HepG2 (cell line): Measurements from ENCODE around the gene FGD5. TPM values are rescaled to one million over a fixed set of nuclear protein-coding genes. Genes with fewer than 3 reads are reported as not detected.

Experiments
- ATF7-NPFF ChIP-seq: sonication (generic); formaldehyde crosslinking; IDR thresholded peaks from 2 replicates; pipeline ENCODE4 v1.8.1; 2023; ENCODE audit warnings: mild to moderate bottlenecking, low read depth, missing genetic modification reagents, moderate library complexity
- HMGXB4 ChIP-seq, 2 experiments: sonication (generic) in 1 of 2; formaldehyde crosslinking in 1 of 2; IDR thresholded peaks; 2 replicates each; pipeline versions ENCODE4 v1.4.0 to v1.6.1; 2018 to 2020; ENCODE audit warnings: missing genetic modification reagents in 2 of 2, borderline replicate concordance in 1 of 2, low read depth in 1 of 2, mild to moderate bottlenecking in 1 of 2, missing biosample characterization in 1 of 2
- HNF1B ChIP-seq: sonication (generic); formaldehyde crosslinking; IDR thresholded peaks from 2 replicates; pipeline ENCODE4 v1.5.1; 2020; ENCODE audit warnings: mild to moderate bottlenecking, moderate library complexity, missing genetic modification reagents
- HOXA3 ChIP-seq: sonication (generic); formaldehyde crosslinking; IDR thresholded peaks from 2 replicates; pipeline ENCODE4 v1.5.0; 2020; ENCODE audit warnings: missing genetic modification reagents
- IRF2 ChIP-seq: IDR thresholded peaks from 2 replicates; pipeline ENCODE4 v1.6.1; 2018; ENCODE audit warnings: missing genetic modification reagents, missing compliant biosample characterization
- MLX ChIP-seq: IDR thresholded peaks from 2 replicates; pipeline ENCODE4 v1.6.1; 2016
- MXD3 ChIP-seq: IDR thresholded peaks from 2 replicates; pipeline ENCODE4 v1.6.1; 2016; ENCODE audit warnings: mild to moderate bottlenecking, missing biosample characterization, missing genetic modification reagents
- NCOA2 ChIP-seq: sonication (generic); formaldehyde crosslinking; IDR thresholded peaks from 2 replicates; pipeline ENCODE4 v1.8.0; 2022; ENCODE audit warnings: inconsistent platforms
- PATZ1 ChIP-seq: sonication (generic); formaldehyde crosslinking; IDR thresholded peaks from 2 replicates; pipeline ENCODE4 v1.4.0; 2020; ENCODE audit warnings: missing genetic modification reagents
- RORA ChIP-seq: sonication (generic); formaldehyde crosslinking; IDR thresholded peaks from 2 replicates; pipeline ENCODE4 v1.5.0; 2020; ENCODE audit warnings: mild to moderate bottlenecking, missing genetic modification reagents, moderate library complexity
- SMC3 ChIP-seq: IDR thresholded peaks from 2 replicates; pipeline ENCODE4 v1.6.1; 2011; ENCODE audit warnings: low read length, improper control_type of control experiment
- SOX5 ChIP-seq: IDR thresholded peaks from 2 replicates; pipeline ENCODE4 v1.6.1; 2016; ENCODE audit warnings: borderline replicate concordance
- TEAD3 ChIP-seq: optimal IDR thresholded peaks from 2 replicates; pipeline ENCODE3; 2016; ENCODE audit warnings: borderline replicate concordance
- THAP11 ChIP-seq: IDR thresholded peaks from 2 replicates; pipeline ENCODE4 v1.6.1; 2016; ENCODE audit warnings: missing biosample characterization, missing genetic modification reagents
- YY1 ChIP-seq: IDR thresholded peaks from 2 replicates; pipeline ENCODE4 v1.6.1; 2011; ENCODE audit warnings: low read length, low read depth, moderate library complexity, mild to moderate bottlenecking; ENCODE audit not compliant: insufficient read depth, insufficient replicate concordance
- ZNF124 ChIP-seq: sonication (generic); formaldehyde crosslinking; IDR thresholded peaks from 2 replicates; pipeline ENCODE4 v1.4.0; 2020; ENCODE audit warnings: missing genetic modification reagents
- ZNF274 ChIP-seq: sonication (generic); formaldehyde crosslinking; IDR thresholded peaks from 2 replicates; pipeline ENCODE4 v1.5.1; 2020; ENCODE audit warnings: mild to moderate bottlenecking, missing genetic modification reagents
- ZNF580 ChIP-seq: IDR thresholded peaks from 2 replicates; pipeline ENCODE4 v1.6.1; 2016; ENCODE audit warnings: low read depth, borderline replicate concordance
- ZNF652 ChIP-seq: IDR thresholded peaks from 2 replicates; pipeline ENCODE4 v1.6.1; 2016; ENCODE audit warnings: low read depth, borderline replicate concordance
- ZNF704 ChIP-seq: sonication (generic); formaldehyde crosslinking; IDR thresholded peaks from 2 replicates; pipeline ENCODE4 v1.8.1; 2023; ENCODE audit warnings: mild to moderate bottlenecking, inconsistent platforms, moderate library complexity, missing genetic modification reagents, borderline replicate concordance
- polyA plus RNA-seq, 8 experiments: library from polyadenylated mRNA; depleted of rRNA in 3 of 8; stranded (reverse) in 7 of 8; unstranded in 1 of 8; fragments of >200 nt; fragmentation: Illumina TruSeq in 4 of 8; extraction: Trizol in 4 of 8; gene quantifications; 2 replicates each; pipeline versions ENCODE4 v1.2.1 to v1.2.3, GENCODE V29; 2011 to 2016; ENCODE audit warnings: low read depth in 4 of 8, missing spikeins in 1 of 8, mixed read lengths in 1 of 8; ENCODE audit not compliant: insufficient read depth in 1 of 8
- total RNA-seq, 5 experiments: library from RNA; depleted of rRNA; stranded (reverse); fragments of >200 nt; fragmentation: Illumina TruSeq; extraction: Trizol; gene quantifications; 2 replicates each; pipeline ENCODE4 v1.2.3, GENCODE V29; 2016; ENCODE audit warnings: low read depth in 1 of 5

Gene FGD5
- total and polyA plus RNA-seq, 2 of the 13 experiments (the other 11 are each of a cell fraction or from before 2014, with no cell fraction given), result 0.17 TPM; not detected in 1

- TF ChIP-seq HMGXB4 (CRISPR knock-in tag; IDR thresholded peaks at IDR 0.05; ENCODE audit: borderline replicate concordance in 1 of 2, low read depth in 1 of 2) (peak in 1 of 2 experiments; percentile 82; a peak in 2 of 4 replicates), NCOA2 (CRISPR knock-in tag) (0 out of 2 replicates have a peak, but pooled peaks have one; percentile 19), RORA (no peak), ATF7-NPFF (CRISPR knock-in tag) (no peak), MLX (CRISPR knock-in tag) (0 out of 2 replicates have a peak, but pooled peaks have one; percentile 30), ZNF124 (peak; percentile 69; the same call in 1 of the 2 replicates), THAP11 (CRISPR knock-in tag) (0 out of 2 replicates have a peak, but pooled peaks have one; percentile 32), ZNF704 (CRISPR knock-in tag) (0 out of 2 replicates have a peak, but pooled peaks have one; percentile 35), MXD3 (CRISPR knock-in tag) (peak; percentile 59; the same call in 1 of the 2 replicates), PATZ1 (peak; percentile 32; the same call in 1 of the 2 replicates), IRF2 (peak; percentile 51; the same call in 1 of the 2 replicates), TEAD3 (CRISPR knock-in tag) (peak; percentile 75), SOX5 (CRISPR knock-in tag) (peak; percentile 36; the same call in 1 of the 2 replicates), ZNF274 (CRISPR knock-in tag) (peak; percentile 24; the same call in 1 of the 2 replicates), ZNF652 (CRISPR knock-in tag) (no peak), HNF1B (CRISPR knock-in tag) (0 out of 2 replicates have a peak, but pooled peaks have one; percentile 53), YY1 (peak; percentile 21), SMC3 (peak; percentile 72), ZNF580 (CRISPR knock-in tag) (peak; percentile 84; the same call in 1 of the 2 replicates), HOXA3 (CRISPR knock-in tag) (0 out of 2 replicates have a peak, but pooled peaks have one; percentile 23)
These were observed 102.4 kb downstream of the FGD5 start (continued) for GRCh38 chr3:14921034-14921616.
